Esophagus squamous epithelium (tissue), 5 donors: ENCODE data around the gene TEC. TPM values are rescaled to one million over a fixed set of nuclear protein-coding genes. Genes with fewer than 3 reads are reported as not detected.

Source experiments
- DNase-seq: peaks from one replicate; lab custom pipeline; 2025; lab: John Stamatoyannopoulos, UW
- H3K27ac ChIP-seq, 4 donors: fragments of 200-600 bp; sonication (generic); one replicate each; pipeline ENCODE4 v1.5.1; 2016 to 2019; ENCODE audit warnings: mild to moderate bottlenecking in 1 of 4
- H3K27me3 ChIP-seq, 4 donors: fragments of 200-600 bp; sonication (generic); 1 replicate in 3 of 4; 2 replicates in 1 of 4; pipeline versions ENCODE4 v1.5.1 to v1.6.0; 2017 to 2021; ENCODE audit warnings: antibody characterized with exemption in 1 of 4
- H3K36me3 ChIP-seq, 3 donors: fragments of 200-600 bp; sonication (generic); one replicate each; pipeline ENCODE4 v1.5.1; 2016 to 2019
- H3K4me1 ChIP-seq, 3 donors: fragments of 200-600 bp; sonication (generic); one replicate each; pipeline ENCODE4 v1.5.1; 2017 to 2019
- H3K4me3 ChIP-seq, 4 donors: fragments of 200-600 bp; sonication (generic); 1 replicate in 3 of 4; 2 replicates in 1 of 4; pipeline ENCODE4 v1.5.1; 2016 to 2019; ENCODE audit warnings: mild to moderate bottlenecking in 2 of 4, moderate library complexity in 1 of 4
- H3K9me3 ChIP-seq, 3 donors: fragments of 200-600 bp; sonication (generic); one replicate each; pipeline ENCODE4 v1.5.1; 2016 to 2019
- CTCF ChIP-seq, 6 experiments: fragments of 450-650 bp in 4 of 6; fragments of 200-600 bp in 2 of 6; sonication (generic) in 2 of 6; IDR thresholded peaks; one replicate each; pipeline ENCODE4 v1.5.1; 2016 to 2019; ENCODE audit warnings: antibody characterized with exemption in 6 of 6, mild to moderate bottlenecking in 4 of 6, moderate library complexity in 4 of 6
- POLR2A ChIP-seq, 4 donors: fragments of 450-650 bp; IDR thresholded peaks; one replicate each; pipeline ENCODE4 v1.6.1; 2017; ENCODE audit warnings: antibody characterized with exemption in 4 of 4, mild to moderate bottlenecking in 4 of 4, moderate library complexity in 3 of 4
- WGBS, 2 donors: methylation state at CpG; one replicate each; pipeline ENCODE4 v1.1.5; 2018; 5-methylcytosine and 5-hydroxymethylcytosine counted together
- intact Hi-C: fragments of 100-400 bp; cut with DNase I; formaldehyde crosslinking; loops from one replicate; pipeline ENCODE4 v1.15.0; 2022
- small RNA-seq, 4 donors: library from RNA; depleted of rRNA; stranded (forward); fragments of <200 nt; gene quantifications; one replicate each; pipeline ENCODE3, GENCODE V24; 2016
- total RNA-seq, 4 donors: library from RNA; depleted of rRNA; stranded (reverse); fragments of >200 nt; gene quantifications; one replicate each; pipeline ENCODE4 v1.1.0, GENCODE V29; 2016
- donor health status: DM: yes; HTN: yes; CAD: no.

TEC gene
- total RNA-seq, 4 donors from 2014 or later: 3.8 to 8.6 (median 7.2) TPM

GRCh38 chr4:48085821-48086589, 183.6 kb downstream of the TEC start:
- H3K9me3 ChIP-seq: no peaks in the 10 kb centered on the region
- H3K4me1 ChIP-seq: no peaks in the 10 kb centered on the region
- no peak for DNase-seq
- no peaks in the 10 kb centered on the region for H3K36me3 ChIP-seq
- no peaks in the 10 kb centered on the region for H3K27me3 ChIP-seq
- H3K27ac ChIP-seq: no peak overlapping the region
- 70 to 74% methylated on average over 6 to 8 of the region's 8 CpGs for WGBS, 2 donors
- TF ChIP-seq CTCF (IDR thresholded peaks at IDR 0.05) (no peak), POLR2A (IDR thresholded peaks at IDR 0.05) (no peak)
- intact Hi-C loops: loop anchor here (10.0 kb wide), 1 partner anchor 81 kb away; no protein-coding TSS in a partner anchor
- H3K4me3 ChIP-seq: no peak overlapping the region

Small RNAs within 50 kb of the gene (small RNA-seq; reads per million reads assigned to genes)
- 0 reads per million in 4 donors for gene RF00019
- gene RF00026: 0 reads per million in 4 donors
- gene RNU6-838P: 0 reads per million in 4 donors

Other genes starting within 250 kb of the TEC start
- 1 to 10 TPM; 1.7 to 5.2 (median 3.5) TPM for gene TXK, start 135.6 kb downstream of the TEC start, total RNA-seq
- 10 to 100 TPM; 30.1 to 88.9 (median 75.4) TPM for gene SLAIN2, start 71.7 kb upstream of the TEC start, total RNA-seq
- under 1 TPM in 1 of 4 donors, not detected in 3; 0.38 TPM for gene SLC10A4, start 213.5 kb upstream of the TEC start, total RNA-seq
- not detected for gene ZAR1, start 220.4 kb upstream of the TEC start, total RNA-seq